RPMI8226 (cell line): ENCODE data around the gene TTLL3.
"Not testable (repeated sequence)": the region's sequence is repeated elsewhere in the genome, so short reads cannot be mapped to it uniquely, and the experiment has no call there.

Source experiments
- DNase-seq: peaks from one replicate; pipeline ENCODE4 v3.0.0-alpha.2; 2015

The TTLL3 gene, protein sequence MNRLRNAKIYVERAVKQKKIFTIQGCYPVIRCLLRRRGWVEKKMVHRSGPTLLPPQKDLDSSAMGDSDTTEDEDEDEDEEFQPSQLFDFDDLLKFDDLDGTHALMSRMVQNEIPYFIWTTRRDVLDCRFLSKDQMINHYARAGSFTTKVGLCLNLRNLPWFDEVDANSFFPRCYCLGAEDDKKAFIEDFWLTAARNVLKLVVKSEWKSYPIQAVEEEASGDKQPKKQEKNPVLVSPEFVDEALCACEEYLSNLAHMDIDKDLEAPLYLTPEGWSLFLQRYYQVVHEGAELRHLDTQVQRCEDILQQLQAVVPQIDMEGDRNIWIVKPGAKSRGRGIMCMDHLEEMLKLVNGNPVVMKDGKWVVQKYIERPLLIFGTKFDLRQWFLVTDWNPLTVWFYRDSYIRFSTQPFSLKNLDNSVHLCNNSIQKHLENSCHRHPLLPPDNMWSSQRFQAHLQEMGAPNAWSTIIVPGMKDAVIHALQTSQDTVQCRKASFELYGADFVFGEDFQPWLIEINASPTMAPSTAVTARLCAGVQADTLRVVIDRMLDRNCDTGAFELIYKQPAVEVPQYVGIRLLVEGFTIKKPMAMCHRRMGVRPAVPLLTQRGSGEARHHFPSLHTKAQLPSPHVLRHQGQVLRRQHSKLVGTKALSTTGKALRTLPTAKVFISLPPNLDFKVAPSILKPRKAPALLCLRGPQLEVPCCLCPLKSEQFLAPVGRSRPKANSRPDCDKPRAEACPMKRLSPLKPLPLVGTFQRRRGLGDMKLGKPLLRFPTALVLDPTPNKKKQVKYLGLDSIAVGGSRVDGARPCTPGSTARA

DNA sequence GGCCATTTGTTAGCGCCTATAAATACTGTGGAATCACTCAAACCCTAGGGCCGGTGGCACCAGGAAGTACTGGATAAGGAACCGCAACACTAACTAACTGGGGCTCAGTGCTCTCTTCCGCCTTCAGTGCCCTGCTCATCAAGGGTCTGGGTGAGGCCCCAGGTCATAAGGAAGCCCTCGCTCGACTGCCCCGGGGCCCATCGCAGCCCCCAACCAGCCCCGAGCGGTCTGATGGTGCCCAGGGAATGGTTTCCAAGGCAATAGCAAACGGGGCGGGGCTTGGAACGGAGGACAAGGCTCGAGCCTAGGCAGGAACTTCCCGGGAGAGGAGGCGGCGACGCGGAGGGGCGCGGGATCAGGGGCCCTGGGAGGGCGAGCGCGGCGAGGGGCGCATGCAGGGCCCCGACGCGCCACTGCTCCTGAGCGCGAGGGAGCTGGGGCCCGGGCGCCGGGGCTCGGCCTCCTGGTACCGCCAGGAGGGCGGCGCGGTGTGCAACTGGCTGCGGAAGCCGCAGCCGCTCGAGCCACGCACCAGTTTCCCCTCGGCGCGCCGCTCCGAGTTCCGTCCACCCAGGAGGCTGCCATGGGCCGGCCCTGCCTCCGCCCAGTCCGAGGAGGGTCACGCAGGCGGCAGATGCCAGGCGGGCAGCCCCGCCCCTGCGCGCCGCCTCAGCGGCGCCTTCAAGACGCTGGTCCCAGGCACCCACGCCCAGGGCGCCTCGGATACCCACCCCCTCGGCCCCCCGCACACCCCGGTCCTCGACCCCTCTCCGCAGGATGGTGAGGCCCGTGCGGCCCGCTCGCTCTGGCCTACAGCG, at the start of gene TTLL3:
TSS of gene TTLL3 (plus strand) at position 648 of the 818 bp plus-strand sequence. CDS start 400 bp downstream, outside the sequence.
- peak; percentile 57 for DNase-seq

DNA sequence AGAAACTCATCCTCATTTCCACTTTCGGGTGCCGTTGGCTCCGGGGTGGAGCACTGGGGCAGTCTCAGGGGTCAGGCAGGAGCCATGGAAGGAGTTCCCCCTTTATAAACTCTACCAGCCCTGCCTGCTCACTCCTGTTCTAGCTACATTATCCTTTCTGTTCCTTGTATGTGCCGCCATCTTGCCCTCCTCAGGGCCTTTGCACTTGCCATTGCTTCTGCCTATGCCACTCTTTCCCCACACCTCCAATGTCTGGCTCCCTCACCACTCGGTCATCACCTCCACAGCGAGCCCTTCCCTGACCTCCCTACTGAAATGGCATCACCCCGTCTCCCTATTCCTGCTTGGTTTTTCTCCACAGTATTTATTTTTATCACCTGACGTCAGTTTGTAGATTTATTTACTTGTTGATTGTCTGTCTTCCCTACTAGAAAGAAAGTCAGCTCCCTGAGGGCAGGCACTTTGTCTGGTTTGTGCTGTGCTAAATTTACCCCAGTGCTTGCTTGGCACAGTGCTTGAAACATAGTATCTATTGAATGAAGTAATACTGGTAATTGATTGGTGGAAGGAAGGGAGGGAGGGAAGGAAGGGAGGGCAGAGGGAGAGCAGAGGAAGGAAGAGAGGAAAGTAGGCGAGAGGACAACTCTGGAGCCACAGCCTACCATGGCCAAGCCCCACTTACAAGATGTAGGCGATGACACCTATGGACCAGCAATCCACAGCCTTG, 49.1 kb upstream of the TTLL3 start:
- no peak for DNase-seq

DNA sequence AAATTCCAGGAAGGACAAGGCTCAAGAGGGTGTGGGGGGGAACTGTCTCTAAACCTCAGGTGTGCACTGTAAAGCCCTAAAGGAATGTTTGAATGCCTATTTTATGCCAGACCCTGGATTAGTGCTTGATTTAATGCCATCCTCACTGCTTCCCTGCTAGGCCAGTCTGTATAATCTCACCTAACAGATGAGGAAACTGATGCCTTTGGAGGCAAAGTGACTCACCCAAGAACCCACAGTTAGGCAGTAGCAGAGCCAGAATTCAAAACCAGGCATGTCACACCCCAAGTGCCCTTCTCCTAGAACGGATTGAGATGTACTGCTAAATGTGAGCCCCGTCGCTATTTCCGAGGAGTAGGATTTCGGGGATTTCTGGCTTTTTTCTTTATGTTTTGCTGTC, 48.1 kb upstream of the TTLL3 start:
- no peak for DNase-seq

DNA sequence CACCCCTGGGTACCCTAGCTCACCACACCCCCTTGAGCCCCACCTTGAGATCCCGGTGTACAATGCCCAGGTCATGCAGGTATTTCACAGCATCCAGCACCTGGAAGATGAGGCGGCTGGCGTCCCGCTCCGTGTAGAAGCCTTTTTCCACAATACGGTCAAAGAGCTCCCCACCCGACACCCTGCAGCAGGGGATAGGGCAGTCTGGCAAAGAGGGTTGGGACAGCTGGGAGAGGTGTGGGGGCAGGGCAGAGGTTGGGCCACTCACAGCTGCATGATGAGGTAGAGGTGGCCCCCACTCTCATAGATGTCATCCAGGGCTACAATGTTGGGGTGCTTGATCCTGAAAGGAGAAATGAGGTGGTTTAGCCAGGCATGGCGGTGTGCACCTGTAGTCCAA, 47.2 kb upstream of the TTLL3 start:
- DNase-seq: no peak

DNA sequence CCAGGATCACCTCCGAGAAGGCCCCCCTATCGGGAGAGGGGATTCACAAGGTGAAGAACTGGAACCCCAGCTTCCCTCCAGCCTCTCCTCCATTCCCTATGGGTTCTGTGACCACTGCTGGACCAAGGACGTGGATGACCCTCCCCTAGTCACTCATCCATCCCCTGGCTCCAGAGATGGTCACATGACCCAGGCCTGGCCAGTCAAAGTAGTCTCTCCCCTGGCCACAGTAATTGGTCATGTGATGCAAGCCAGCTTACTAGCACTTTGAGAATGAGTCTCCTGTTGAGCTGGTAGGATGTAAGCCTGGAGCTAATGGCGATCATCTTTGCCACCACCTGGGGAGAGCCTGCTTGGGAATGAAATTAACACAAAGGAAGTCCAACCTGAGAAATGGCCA, 44.2 kb upstream of the TTLL3 start:
- no peak for DNase-seq

GRCh38 chr3:9767418-9767817, 42.6 kb upstream of the TTLL3 start:
- DNase-seq: no peak

- no peak for DNase-seq
Observed at GRCh38 chr3:9768141-9768775, 41.8 kb upstream of the TTLL3 start.

DNA sequence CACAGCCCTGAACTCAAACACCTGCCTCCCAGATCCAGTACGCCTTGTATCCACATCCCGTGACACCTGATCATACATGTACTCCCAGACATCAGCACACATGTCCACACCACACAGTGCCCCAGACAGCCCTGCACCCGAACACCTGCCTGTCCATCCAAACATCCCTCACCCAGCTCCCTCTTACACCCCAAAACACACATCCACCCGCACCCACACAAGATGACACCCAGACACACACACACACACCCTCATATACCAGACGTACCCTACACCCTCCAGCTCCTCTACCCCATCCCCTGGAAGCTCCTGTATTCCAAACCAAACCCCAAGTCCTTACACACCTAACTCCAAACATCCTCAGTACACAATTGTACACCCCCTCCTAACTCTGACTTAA, 41.0 kb upstream of the TTLL3 start:
- no peak for DNase-seq

GRCh38 chr3:9769426-9770275, 40.4 kb upstream of the TTLL3 start, which contains the start of gene CAMK1:
TSS of gene CAMK1 (minus strand) at chr3:9769947. CDS start at chr3:9767749, 2,198 bp downstream.
- peak; percentile 46 for DNase-seq

GRCh38 chr3:9770276-9770812, 39.7 kb upstream of the TTLL3 start:
- no peak for DNase-seq

DNA sequence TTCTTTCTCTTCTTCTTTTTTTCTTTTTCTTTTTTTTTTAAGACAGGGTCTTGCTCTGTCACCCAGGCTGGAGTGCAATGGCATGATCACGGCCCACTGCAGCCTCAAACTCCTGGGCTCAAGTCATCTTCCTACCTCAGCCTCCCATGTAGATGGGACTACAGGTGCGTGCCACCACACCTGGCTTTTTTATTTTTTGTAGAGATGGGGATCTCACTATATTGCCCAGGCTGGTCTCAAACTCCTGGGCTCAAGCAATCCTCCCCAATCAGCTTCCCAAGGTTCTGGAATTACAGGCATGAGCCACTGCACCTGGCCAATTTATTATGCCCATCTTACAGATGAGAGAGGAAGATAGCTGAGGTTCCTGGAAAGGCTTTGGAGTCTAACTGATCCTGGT, 39.1 kb upstream of the TTLL3 start:
- DNase-seq: not testable (repeated sequence)

DNA sequence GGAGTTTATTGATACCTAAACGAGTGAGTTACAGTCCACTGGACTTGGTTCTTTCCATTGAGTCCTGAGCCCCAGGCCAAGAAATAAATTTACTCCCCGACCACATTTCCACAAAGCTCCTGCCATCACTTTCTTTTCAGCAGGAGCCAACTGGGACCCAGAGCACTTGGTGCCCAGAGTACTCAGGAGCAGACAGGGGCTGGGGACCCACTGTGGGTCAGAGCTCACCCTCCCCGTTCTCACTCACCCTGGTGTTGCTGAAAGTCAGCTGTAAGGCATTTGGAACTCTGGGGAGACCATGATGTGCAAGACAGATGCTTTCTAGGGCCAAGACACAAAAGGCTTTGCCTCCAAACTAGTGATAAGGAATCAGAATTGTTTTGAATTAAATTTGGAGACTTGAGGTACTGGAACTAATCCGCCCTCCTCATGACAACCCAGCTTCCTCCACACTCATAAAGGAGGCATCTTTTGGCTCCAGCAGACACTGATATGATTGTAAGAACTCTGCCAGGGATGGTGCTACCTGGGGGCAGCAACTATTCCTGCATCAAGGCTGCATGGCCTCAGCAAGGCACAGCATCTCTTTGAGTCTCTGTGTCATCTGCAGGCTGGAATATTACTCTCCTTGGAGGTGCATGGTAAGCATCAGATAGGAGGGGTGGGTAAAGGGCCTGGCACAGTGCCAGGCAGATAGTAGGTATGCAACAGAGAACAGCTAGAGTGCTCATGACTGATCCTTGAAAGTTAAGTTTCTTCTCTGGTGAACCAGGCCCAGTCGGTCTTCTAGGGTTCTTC, 33.0 kb upstream of the TTLL3 start:
- DNase-seq: no peak

DNA sequence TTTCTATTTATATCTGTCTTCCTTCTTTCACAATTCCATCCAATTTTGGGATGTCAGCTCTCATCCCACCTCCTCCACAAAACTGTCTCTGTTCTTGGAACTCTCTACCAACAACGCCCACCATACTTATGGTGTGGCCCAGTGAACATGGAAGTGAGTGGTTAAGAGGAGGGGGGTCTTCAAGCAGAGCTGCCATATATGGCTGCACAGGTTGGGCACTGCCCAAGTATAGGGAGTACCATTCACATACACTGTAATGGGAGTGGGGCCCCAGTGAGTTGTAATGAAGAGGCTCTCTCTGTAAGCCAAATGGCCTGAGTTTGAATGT, 32.4 kb upstream of the TTLL3 start:
- DNase-seq: no peak

DNA sequence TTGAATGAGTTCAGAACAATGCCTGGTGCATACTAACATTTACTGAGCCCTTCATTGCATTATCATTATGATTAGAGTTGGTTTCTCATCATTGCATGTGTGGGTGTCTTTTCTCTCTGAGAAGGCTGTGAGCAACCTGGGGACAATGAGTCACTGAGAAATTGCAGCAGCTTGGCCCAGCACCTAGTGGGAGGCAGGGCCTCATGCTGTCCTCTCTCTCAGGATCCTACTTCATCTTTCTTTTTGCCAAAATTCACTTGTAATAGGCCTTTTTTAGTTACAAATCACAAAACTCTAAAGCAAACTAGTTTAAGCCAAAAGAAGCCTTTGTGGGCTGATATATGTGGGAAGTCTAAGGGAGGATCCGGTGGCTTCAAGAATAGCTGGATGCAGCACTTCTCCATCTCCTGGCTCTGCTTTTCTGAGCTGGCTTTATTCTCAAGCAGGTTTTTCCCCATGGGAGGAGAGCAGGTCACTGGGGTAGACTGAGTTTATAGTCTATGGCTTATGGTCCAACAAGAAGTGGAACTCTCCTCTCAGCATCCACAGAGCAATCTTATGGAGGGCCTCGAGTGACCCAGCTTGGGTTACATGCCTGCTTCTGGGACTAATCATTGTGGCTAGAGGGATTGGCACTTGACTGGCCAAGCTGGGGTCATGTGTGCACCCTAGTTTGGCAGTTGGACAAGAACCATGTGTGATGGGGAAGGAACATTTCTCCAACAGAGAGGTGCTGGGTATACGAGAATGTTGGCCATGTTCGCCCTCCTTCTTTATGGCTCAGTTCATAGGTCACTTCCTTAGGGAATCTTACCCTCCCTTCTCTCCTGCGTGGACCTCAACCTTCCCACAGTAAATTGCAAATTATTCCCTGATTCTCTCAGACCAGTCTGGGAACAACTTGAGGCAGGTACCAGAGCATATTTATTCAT, 31.7 kb upstream of the TTLL3 start:
- no peak for DNase-seq

- no peak for DNase-seq
Observed at GRCh38 chr3:9779075-9779593, 30.9 kb upstream of the TTLL3 start.

DNA sequence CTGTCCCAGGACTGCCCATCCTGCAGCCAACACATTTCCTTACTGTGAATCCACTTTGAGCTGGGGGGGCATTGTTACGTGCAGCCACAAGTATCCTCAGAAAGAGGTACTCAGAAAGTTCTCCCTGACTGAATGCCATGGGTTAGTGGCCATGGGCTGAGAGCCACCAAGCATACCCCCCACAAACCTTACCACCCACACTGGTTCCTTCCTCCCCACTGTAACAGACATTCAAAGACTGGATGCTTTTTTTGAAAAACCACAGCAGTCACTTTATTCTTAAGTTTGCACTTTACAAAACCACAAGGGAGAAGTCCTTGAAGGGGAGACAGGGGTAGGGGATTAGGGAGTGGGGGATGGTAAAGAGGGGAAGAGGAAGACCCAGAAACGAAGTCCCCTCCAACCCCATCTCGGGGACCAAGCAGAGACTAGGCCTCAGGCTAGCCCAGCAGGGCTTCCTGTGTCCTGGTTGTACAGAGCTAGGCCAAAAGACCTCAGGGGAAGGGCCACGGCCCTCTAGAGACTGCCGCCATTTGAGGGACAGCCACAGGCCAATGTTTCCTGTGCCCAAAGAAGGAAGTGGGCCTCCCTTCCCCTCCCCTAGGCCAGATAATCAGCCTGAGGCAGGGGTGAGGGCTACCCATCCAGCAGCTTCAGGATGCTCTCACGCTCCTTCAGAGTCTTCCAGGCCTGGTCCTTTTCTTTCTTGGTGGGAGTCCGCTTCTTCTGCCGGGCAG, 30.2 kb upstream of the TTLL3 start:
- no peak for DNase-seq

DNA sequence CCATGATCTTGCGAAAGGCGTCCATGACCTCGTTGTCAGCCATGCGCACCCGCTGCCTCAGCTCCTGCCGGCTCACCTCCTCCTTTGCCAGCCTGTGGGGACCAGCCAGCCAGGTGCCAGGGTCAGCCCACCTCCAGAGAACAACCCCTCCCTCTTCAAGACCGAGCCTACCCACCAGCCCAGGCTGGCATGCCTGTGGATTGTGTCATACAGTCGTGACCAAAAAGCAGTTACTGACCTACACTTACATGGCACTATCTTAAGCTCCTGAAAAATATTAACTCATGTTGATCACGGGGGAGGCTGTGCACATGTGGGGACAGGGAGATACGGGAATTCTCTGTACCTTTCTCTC, 29.6 kb upstream of the TTLL3 start:
- no peak for DNase-seq

DNA sequence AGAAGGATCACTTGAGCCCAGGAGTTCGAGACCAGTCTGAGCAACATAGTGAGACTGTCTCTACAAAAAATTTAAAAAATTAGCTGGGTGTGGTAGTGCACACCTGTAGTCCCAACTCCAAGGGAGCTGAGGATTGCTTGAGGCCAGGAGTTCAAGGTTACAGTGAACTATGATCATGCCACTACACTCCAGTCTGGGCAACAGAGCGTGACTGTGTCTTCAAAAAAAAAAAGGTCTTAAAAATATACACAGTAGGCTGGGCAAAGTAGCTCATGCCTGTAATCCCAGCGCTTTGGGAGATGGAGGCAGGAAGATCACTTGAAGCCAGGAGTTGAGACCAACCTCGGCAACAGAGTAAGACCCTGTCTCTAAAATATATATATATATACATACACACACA, 29.2 kb upstream of the TTLL3 start:
- DNase-seq: no peak
